ENCODE measurements around the gene ADIPOR2.
"Not testable (repeated sequence)": the region's sequence is repeated elsewhere in the genome, so short reads cannot be mapped to it uniquely, and the experiment has no call there.

ADIPOR2 gene

DNA sequence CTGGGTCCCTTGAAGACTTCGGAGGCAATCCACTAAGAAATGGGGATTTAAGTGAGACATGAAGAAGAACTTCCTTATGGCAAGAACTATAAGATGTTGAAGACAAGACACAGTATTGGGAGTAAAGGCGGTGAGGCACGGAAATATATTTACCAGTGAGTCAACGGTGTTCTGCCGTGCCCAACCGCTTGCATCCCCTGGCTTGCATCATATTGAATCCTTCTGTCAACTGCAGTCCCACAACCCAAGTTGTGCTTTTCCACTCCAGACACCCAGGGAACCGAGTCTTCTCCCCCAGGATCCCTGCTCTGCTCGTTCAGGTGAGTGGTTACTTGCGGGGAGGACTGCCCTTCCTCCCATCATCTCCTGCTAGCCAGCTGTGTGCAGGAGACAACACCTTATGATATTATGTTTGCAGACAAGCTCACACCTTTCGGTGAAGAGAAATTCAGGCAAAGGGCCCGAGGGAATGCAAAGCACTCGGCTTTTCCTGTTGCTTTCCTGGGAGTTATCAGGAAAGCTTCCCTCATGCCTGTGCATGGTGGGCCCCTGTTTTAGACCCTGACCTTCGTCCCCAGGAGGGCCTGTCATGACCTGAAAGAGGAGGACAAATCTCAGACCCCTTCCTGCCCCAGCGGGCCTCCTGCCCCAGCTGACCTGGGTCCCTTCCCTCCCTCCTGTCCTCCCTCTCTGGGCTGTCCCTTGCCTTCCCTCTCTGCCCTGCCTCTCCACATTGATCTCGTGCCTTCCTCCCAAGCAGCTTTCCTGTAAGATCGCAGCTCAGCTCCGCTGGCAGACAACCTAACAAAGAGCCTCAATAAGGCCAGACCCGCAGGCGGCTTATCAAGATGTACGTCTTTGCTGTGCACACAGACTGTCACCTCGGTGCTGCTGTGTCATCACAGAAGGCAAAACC is 125.2 kb downstream of the ADIPOR2 start:
- no peak for DNase-seq

DNA sequence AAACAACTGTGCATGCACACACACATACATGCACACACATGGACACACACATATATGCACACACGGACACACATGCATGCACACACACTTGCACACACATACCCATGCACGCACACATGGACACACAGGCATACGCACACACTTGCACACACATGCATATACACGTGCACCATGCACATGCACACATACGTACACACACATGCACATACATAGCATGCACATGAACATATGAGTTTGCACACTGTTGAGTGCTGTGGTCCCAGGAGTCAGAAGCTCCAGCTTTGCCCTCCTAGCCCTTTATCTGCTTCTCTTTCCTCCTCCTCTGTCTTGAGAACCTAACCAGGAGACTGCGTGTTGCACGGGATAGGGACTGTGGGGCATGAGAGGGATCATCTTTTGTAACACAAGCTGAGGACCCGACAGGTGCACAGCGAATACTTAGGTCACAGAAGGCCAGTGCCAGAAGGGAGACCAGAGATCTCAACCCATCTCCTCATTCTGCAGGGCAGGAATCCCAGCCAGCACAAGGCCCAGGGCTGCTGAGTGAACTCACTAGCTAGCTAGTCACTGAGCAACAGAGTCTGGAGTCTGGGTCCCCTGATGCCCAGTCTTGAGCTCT is 126.0 kb downstream of the ADIPOR2 start:
- DNase-seq: no peak

DNA sequence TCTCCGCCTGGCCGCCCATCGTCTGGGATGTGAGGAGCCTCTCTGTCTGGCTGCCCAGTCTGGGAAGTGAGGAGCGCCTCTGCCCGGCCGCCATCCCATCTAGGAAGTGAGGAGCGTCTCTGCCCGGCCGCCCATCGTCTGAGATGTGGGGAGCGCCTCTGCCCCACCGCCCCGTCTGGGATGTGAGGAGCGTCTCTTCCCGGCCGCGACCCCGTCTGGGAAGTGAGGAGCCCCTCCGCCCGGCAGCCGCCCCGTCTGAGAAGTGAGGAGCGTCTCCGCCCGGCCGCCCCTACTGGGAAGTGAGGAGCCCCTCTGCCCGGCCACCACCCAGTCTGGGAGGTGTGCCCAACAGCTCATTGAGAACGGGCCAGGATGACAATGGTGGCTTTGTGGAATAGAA is 127.1 kb downstream of the ADIPOR2 start:
- DNase-seq: not testable (repeated sequence)

DNA sequence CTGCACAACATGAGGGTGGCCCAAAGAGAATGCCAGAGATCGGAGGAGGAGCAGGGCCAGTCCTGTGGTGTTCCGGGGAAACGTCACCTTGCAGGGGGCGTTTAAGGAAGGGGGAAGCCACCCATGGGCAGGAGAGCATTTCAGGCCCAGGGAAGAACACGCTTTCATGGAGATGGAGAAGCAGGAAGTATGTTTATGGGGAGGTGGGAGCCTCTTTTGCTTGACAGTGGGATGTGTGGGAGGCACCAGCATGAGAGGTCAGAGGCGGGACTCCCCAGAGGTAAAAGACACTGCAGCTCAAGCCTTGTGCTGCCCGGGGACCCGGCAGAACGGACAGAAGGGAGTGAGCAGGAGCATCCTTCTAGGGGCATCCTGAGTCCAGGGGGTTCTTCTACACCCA is 128.2 kb downstream of the ADIPOR2 start:
- DNase-seq: no peak

DNA sequence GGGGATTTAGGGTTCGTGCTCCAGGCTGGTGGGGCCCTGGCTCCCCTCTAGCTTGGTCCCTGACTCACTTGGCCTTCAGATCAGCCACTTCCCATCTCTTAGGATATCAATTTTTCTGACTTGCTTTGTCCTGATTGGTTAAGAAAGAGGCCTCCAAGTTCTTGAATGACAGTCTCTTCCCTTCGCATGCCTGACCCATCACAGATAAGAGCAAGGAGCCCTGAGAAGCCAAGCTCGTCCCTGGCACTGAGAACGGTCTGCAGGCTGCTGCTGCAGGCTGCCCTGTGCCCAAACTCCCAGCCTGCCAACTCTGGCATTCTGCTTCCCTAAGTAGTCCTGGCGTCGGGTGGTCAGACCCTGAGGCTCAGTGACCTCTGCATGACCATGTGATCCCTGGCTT is 128.7 kb downstream of the ADIPOR2 start:
- no peak for DNase-seq

DNA sequence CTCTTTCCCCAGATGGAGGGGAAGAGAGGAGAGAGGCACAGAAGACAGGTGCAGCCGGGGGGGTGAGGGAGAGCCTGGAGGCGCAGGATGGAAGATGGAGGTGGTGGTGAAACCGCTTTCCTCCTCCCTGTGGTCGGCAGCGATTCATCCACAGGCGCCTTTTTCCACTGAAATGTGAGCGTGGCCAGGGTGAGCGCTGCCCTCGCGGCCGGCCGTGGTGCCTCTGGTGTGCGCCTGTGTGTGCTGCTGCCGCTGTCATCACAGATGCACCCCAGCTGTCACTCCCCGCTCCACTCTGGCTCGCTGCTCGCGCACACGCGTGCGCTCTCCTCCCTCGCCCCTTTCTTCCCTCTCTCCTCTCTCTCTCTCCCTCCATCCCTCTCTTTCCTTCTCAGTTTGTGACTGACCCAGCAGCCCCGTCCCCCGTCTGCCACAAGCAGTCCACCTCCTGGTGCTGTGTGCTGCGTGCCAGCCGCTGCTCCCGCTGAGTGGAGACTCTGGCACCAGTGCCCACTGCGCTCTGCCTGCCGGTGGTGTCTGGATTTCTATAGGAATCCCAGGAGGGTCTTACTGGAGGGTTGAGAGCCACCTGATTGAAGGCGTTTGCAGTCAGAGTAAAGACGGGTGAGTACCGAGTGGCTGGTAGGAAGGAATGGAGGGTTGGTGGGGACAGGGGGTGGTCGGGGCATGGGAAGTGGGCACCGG is 129.5 kb downstream of the ADIPOR2 start, which contains the start of gene LRTM2:
TSS of gene LRTM2 (plus strand) at position 375 of the 705 bp plus-strand sequence. CDS start 7,584 bp downstream, outside the sequence.
- DNase-seq: no peak

DNA sequence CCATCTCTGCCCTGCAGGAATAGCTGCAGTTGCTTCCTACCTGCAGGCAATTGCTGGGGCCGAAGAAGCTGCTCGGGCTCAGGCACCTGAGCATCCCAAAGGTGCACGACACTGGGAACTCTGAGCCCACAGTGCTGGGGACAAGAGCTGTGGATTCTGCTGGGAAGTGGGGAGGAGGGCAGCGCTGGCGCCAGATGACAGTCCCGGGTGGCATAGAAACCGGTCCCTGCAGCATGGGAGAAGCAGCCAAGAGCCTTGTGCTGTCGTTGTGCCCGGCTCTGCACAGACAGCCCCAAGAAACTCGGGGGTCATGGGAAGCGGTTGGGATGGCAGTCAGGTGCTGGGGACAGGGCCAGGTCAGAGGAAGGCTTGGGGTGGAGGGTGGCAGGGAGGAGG is 130.0 kb downstream of the ADIPOR2 start:
- no peak for DNase-seq

DNA sequence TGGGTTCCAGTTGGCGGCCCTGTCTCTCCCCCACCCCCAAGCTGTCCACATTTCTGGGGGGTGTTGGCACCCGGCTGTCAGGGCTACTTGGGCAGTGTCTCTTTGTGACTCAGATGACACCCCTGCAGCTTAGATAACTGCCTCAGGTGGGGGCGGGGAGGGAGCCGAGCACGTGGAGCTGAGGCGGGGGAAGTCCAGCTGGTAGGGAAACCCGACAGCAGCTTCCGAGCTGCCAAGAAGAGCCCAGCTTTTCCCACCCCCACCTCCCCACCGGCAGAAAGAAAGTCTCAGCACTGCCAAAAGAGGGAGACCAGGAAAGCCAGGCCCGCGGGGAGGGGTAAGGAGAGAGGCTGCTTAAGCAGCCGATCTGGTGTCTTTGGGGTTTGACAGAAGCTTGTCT is 130.9 kb downstream of the ADIPOR2 start:
- DNase-seq: no peak

DNA sequence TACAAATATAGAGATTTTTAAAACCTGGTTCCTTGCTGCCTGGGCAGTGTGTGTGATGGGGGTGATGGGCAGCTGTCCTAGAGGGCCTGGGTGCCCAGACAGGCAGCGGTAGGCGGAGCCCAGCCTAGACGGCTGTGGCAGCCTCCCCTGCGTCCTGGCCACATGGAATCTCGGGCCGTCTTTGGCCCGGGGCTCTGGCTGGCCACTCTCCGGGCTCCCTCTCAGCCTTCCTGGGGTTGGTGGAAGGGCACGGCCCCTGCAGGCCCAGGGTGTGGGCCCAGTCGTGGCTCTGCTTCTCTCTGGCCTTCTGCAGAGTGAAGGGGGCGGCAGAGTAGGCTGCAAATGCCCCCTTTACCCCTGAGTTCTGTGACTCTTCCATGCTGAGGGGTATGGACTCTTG is 131.8 kb downstream of the ADIPOR2 start:
- no peak for DNase-seq

DNA sequence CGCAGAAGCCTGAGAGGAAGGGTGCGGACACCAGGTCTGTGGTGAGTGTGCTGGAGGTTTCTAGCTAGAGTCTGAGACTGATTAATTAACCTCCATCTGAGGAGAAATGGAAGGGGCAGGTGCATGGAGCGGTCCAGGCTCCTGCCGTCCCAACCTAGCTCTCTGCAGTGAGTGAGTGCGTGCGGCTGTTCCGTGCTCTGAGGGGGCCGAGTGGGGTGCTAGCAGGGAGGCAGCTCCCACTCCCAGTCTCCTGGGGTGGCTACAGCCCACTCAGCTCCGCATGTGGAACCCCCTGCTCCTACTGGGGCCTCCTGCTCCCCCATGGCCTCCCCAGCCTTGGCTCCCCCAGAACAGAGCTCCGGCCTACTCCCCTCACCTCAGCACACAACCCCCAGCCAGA is 132.4 kb downstream of the ADIPOR2 start:
- DNase-seq: no peak

DNA sequence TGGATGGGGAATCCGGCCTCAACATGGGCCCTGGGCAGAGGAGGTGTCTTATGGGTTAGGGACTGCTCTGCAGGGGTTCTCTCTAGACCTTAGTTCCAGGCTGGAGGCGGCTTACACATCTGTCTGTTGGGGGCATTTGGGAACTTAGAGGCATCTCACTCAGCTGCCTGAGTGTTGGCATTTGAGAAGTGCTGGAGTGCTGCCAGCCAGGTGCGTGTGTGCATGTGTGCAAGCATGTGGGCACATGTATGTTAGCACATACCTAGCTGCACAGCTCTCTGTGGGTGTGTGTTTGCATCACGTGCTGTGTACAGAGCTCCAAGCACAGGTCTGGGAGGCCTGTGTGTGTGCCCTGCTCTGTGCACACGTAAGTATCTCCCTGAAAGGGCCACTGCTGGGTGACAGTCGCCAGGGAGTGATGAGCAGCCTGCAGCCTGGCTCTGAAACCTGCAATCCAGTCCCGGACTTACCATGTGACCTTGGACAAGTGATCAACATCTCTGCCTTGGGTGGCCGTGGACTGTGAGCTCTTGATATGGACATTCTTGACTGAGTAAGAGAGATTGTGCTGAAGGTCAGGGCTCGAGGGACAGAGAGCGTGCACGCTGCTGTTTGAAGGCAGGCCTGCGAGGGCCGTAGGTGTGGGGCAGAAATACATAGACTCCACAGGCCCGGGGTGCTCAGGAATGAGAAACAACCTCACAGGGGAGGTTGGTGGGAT is 134.7 kb downstream of the ADIPOR2 start:
- no peak for DNase-seq

DNA sequence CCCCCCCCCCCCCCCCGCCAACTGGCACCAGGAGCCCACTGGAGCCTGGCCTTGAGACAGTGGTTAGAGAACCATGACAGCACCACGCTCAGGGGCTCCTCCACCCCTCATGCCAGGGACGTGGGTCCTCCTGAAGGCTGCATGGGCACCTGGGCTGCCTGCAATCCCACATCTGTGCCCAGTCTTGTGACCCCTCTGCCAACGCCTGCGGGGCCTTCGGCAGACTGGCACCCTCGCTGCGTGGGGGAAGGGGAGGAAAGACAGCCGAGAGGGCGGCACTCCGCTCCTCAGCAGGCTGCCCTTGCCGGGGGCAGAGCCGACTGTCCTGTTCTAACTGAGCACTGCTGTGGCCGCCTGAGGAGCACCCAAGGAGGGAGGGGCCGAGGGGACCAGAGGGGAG is 135.5 kb downstream of the ADIPOR2 start:
- no peak for DNase-seq

DNA sequence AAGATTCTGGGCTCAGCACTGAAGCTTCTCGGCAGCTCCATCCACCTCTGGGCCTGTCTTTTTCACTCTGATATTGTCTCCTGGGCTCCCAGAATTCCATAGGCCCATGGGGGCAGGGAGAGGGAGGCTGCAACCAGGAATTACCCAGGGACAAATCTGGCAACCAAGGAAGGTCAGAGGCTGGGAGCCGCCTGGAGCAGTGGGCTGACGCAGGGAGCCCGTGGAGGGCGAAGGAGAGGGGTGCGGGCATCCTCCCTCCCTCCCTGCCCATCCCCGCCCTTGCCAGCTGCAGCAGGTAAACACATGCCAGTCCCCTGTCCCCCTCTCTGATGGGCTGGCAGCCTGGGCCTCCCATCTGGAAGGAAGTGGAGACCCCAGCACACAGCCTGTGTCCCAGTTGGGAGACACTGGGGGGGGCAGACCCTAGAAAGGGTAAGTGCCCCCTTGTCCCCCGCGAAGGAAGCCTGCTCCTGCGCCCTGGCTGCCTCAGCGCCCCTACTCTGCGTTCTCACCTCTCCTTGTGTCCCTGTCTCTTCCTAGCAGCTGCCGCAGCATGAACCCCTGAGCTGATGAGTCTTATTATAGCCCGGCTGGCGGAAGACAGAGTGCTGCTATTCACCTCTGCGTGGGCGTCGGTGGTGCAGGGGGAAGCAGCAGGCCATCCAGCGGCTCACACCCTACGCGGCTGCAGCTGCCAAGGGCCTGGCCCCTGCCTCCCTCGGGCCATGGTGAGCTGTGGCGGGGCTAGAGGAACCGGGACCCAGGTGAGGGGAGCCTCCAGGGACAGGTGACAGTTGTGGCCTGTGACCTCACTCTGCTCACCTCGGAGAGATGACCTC is 136.2 kb downstream of the ADIPOR2 start:
- DNase-seq: no peak

DNA sequence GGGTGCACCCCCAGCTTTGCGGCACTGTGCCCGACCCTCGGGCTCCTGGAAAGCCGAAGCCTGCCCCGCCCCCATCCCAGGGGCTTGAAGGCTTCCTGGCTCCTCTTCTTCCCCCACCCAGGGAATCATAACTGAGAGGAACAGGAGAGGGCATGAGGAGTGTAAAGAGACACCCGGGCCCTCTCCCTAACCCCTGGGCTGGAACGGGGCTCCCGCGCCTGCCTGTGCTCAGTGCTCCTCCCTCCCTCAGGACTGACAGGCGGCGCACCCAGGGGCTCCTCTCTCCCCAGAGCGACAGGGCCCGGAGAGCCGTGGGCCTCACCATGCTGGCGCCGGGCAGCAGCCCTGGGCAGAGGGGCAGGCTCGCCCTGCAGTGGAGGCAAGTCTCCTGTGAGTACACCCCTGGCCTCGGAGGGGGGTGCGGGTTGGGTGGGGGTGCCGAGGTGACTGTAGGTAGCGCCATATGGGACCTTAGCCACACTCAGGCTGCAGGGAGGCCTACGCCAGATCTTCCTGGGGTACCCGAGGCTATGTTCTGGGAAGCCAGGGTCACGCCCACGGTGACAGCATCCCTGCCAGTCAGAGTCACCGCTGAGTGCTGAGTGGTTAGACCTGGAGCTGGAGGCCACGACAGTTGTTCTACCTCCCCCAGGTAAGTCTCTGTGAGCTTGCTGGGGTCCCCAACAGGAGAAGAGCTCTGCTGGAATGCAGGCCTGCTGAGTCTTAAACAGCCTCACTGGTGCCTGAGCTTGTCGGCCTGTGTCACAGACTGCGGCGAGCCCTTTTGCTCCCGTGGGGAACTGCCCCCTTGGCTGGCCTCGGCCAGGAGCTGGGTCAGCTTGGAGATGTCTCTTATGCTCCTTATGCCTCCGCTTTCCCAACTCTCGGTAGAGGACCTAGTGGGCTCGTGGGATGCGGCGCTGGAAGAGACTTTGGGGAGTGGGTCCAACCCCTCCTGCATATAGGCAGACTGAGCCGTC is 137.2 kb downstream of the ADIPOR2 start:
- no peak for DNase-seq

DNA sequence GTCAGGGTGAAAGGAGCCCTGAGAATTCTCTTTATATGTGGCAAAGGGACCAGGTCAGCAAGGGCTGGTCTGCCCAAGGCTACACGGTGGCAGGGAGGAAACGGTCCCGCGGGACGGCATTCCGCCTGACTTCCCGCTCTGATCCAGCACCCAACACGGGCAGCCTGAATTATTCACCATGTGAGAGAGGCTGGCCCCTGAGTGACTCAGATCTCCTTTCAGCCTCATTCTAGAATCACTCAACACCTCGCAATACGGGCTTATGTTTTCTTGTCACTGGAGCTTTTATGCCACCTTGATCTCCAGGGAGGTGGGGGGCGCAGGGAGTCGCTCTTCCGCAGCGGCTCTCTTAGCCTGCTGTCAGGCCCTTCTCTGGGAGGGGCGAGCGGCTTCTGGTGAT is 138.0 kb downstream of the ADIPOR2 start:
- no peak for DNase-seq

DNA sequence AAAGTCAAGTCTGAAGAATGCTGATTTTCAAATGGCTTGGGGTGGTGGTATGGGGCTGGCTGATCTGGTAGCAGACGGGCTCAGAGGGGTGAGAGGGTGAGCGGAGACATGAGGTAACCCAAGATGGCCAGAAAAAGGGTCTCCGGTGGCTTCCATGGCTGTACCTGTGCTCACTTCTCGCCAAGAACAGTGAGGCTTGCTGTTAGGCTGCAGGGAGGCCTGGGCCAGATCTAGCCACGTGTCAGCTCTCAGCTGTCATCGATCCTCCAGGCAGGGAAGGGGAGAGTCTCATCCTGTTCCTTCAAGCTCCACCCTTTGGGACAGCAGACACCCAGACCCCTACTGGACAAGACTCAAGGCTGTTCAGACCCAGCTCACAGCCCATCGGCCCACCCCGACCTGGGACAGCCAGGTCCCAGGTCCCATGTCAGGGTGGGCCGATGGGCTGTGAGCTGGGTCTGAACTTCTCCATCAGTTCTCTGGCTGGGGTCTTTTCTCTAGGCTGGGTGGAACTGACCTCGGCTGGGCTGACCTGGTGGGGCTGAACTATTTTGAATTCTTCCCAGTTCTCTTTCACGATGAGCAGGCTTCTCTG is 138.5 kb downstream of the ADIPOR2 start:
- no peak for DNase-seq

DNA sequence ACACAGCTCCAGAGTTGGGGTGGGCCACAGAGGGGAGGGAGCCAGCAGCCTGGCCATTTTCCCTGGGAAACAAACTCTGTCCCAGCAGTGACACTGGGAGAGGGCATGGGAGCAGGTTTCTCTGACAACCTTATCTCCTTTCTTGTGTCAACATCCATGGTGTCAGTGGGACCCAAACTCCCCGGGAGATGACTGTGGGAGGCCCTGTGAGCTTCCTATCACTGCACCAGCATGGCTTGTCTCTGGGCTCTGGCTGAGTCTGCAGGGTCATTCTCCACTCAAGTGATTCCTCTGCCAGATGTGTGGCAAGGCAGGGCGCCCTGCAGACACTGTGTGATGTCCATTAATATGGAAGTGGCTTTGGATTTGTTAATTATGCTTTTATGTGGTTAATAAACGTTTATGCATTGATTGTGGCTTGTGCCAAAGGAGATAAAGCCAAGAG is 139.6 kb downstream of the ADIPOR2 start:
- no peak for DNase-seq

DNA sequence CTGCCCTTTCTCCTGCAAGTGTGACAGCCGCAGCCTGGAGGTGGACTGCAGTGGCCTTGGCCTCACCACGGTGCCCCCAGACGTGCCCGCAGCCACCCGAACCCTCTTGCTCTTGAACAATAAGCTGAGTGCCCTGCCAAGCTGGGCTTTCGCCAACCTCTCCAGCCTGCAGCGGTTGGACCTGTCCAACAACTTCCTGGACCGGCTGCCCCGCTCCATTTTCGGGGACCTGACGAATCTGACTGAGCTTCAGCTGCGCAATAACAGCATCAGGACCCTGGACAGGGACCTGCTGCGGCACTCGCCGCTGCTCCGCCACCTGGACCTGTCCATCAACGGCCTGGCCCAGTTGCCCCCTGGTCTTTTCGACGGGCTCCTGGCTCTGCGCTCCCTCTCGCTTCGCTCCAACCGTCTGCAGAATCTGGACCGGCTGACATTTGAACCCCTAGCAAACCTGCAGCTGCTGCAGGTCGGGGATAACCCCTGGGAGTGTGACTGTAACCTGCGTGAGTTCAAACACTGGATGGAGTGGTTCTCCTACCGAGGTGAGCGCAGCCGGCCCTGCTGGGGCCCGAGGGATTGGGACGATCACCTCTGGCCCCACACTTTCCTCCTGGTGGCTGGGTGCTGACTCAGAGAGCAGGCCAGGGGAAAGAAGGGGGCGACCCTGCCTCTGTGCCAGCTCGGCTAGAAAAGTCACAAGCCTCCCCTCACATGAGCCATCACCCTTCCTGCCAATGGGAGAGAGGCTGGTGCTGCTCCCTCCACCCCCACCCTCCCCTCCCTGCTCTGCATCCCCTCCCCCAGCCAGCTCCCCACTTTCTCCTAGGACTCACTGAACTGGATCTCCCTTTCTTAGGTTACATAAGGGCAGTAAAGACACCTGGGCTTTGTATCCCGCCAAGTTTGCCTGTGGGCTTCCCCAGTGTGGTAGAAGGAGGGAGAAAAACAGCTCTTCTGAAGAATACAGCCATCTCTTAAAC is 140.4 kb downstream of the ADIPOR2 start:
- peak; percentile 92 for DNase-seq

Data from DMS79 treated with DMSO at 0.1 percent for 48 hours (cell line).